ENCODE data around the gene TAF1B.

The TAF1B gene
- total RNA-seq: 10.4 to 29.0 (median 19.7) reads per million in 18 experiments

GRCh38 chr2:9843229-9844035 is at the start of gene TAF1B:
TSS of gene TAF1B (plus strand) at chr2:9843474. CDS start at chr2:9843542, 68 bp downstream.
- DNase-seq: peak; percentile 87 to 89

- no peak for DNase-seq
Measured at GRCh38 chr2:9793918-9794717, 49.2 kb upstream of the TAF1B start.

- DNase-seq: no peak
Measured at GRCh38 chr2:9795071-9795470, 48.2 kb upstream of the TAF1B start.

GRCh38 chr2:9796056-9797010 is 46.9 kb upstream of the TAF1B start:
- peak; percentile 27 to 67 for DNase-seq

GRCh38 chr2:9797086-9797485 is 46.2 kb upstream of the TAF1B start:
- DNase-seq: no peak

- no peak for DNase-seq
Measured at GRCh38 chr2:9797681-9798556, 45.4 kb upstream of the TAF1B start.

GRCh38 chr2:9799011-9799596 is 44.2 kb upstream of the TAF1B start:
- peak; percentile 50 to 70 for DNase-seq

GRCh38 chr2:9799729-9800632 is 43.3 kb upstream of the TAF1B start:
- peak; percentile 92 to 97 for DNase-seq

GRCh38 chr2:9800639-9800974 is 42.7 kb upstream of the TAF1B start:
- no peak for DNase-seq

- DNase-seq: peak; percentile 94 to 96
Measured at GRCh38 chr2:9800975-9801726, 42.1 kb upstream of the TAF1B start.

GRCh38 chr2:9802576-9802993 is 40.7 kb upstream of the TAF1B start:
- no peak for DNase-seq

- DNase-seq: no peak
Measured at GRCh38 chr2:9803023-9803805, 40.1 kb upstream of the TAF1B start.

GRCh38 chr2:9805435-9806297 is 37.6 kb upstream of the TAF1B start:
- no peak for DNase-seq

- no peak for DNase-seq
Measured at GRCh38 chr2:9806298-9806610, 37.0 kb upstream of the TAF1B start.

GRCh38 chr2:9806656-9807055 is 36.6 kb upstream of the TAF1B start:
- no peak for DNase-seq

GRCh38 chr2:9807056-9807455 is 36.2 kb upstream of the TAF1B start:
- DNase-seq: no peak

- DNase-seq: no peak
Measured at GRCh38 chr2:9807555-9808305, 35.5 kb upstream of the TAF1B start.

Data from inflammatory macrophage (primary cell).